Thyroid gland (tissue), 4 donors: ENCODE data around the gene CACNG6.

Experiments
- CTCF ChIP-seq, 6 experiments: fragments of 200-600 bp in 3 of 6; fragments of 450-650 bp in 3 of 6; sonication (generic) in 3 of 6; IDR thresholded peaks; one replicate each; pipeline ENCODE4 v1.5.1; 2016 to 2019; ENCODE audit warnings: antibody characterized with exemption in 6 of 6, mild to moderate bottlenecking in 2 of 6, inconsistent platforms in 1 of 6, moderate library complexity in 1 of 6
- POLR2A ChIP-seq, 2 donors: fragments of 450-650 bp; IDR thresholded peaks; one replicate each; pipeline ENCODE4 v1.6.1; 2017; ENCODE audit warnings: antibody characterized with exemption in 2 of 2, mild to moderate bottlenecking in 2 of 2, moderate library complexity in 1 of 2

- TF ChIP-seq POLR2A (IDR thresholded peaks at IDR 0.05) (no peak), CTCF (IDR thresholded peaks at IDR 0.05) (no peak)
Measured at GRCh38 chr19:53999694-54000093, 8.3 kb downstream of the CACNG6 start.
